HS-5 (cell line): ENCODE data around the gene ERBB4.
"Not testable (repeated sequence)": the region's sequence is repeated elsewhere in the genome, so short reads cannot be mapped to it uniquely, and the experiment has no call there.

ENCODE experiments used
- DNase-seq: peaks from one replicate; pipeline ENCODE4 v3.0.0-alpha.2; 2012; ENCODE audit warnings: low read depth

ERBB4 gene

GRCh38 chr2:212223696-212224095 is 314.9 kb downstream of the ERBB4 start:
- no peak for DNase-seq

- no peak for DNase-seq
Measured at GRCh38 chr2:212213191-212213590, 325.4 kb downstream of the ERBB4 start.

GRCh38 chr2:212208467-212208866 is 330.1 kb downstream of the ERBB4 start:
- DNase-seq, result no peak

GRCh38 chr2:212197776-212198175 is 340.8 kb downstream of the ERBB4 start:
- no peak for DNase-seq

- no peak for DNase-seq
Measured at GRCh38 chr2:212195626-212196025, 343.0 kb downstream of the ERBB4 start.

GRCh38 chr2:212194396-212194795 is 344.2 kb downstream of the ERBB4 start:
- no peak for DNase-seq

GRCh38 chr2:212193803-212194202 is 344.8 kb downstream of the ERBB4 start:
- DNase-seq, result no peak

- DNase-seq, result no peak
Measured at GRCh38 chr2:212193056-212193455, 345.5 kb downstream of the ERBB4 start.

- DNase-seq, result not testable (repeated sequence)
Measured at GRCh38 chr2:212191438-212191837, 347.2 kb downstream of the ERBB4 start.

- no peak for DNase-seq
Measured at GRCh38 chr2:212186166-212186565, 352.4 kb downstream of the ERBB4 start.

GRCh38 chr2:212181646-212182045 is 357.0 kb downstream of the ERBB4 start:
- DNase-seq, result no peak

- DNase-seq, result no peak
Measured at GRCh38 chr2:212180408-212181083, 358.1 kb downstream of the ERBB4 start.

- no peak for DNase-seq
Measured at GRCh38 chr2:212177724-212178123, 360.9 kb downstream of the ERBB4 start.

GRCh38 chr2:212176151-212176550 is 362.5 kb downstream of the ERBB4 start:
- no peak for DNase-seq

- DNase-seq, result no peak
Measured at GRCh38 chr2:212173756-212174510, 364.7 kb downstream of the ERBB4 start.

- no peak for DNase-seq
Measured at GRCh38 chr2:212173331-212173730, 365.3 kb downstream of the ERBB4 start.

GRCh38 chr2:212170382-212170781 is 368.2 kb downstream of the ERBB4 start:
- no peak for DNase-seq

- DNase-seq, result no peak
Measured at GRCh38 chr2:212158081-212158480, 380.5 kb downstream of the ERBB4 start.

- DNase-seq, result peak; percentile 56
Measured at GRCh38 chr2:212157012-212157411, 381.6 kb downstream of the ERBB4 start.

GRCh38 chr2:212156088-212156487 is 382.5 kb downstream of the ERBB4 start:
- DNase-seq, result no peak

GRCh38 chr2:212154477-212154878 is 384.1 kb downstream of the ERBB4 start:
- DNase-seq, result no peak

- DNase-seq, result no peak
Measured at GRCh38 chr2:212153923-212154322, 384.7 kb downstream of the ERBB4 start.

GRCh38 chr2:212147921-212148513 is 390.6 kb downstream of the ERBB4 start:
- DNase-seq, result no peak
